CD4-positive, alpha-beta T cell treated with Interleukin-4 for 1 hour (primary cell): Measurements from ENCODE around the gene MYH9.
A peak's percentile ranks its signal among the peaks of the same experiment; 100 is the strongest.
"Not testable (repeated sequence)": the region's sequence is repeated elsewhere in the genome, so short reads cannot be mapped to it uniquely, and the experiment has no call there.

ENCODE experiments used
- DNase-seq, 2 donors: peaks; one replicate each; pipeline ENCODE4 v3.0.0-alpha.2; 2020 to 2022

The MYH9 gene

GRCh38 chr22:36262307-36262706 is 125.5 kb downstream of the MYH9 start:
- not testable (repeated sequence) for DNase-seq

GRCh38 chr22:36261675-36262074 is 126.1 kb downstream of the MYH9 start:
- not testable (repeated sequence) for DNase-seq

- DNase-seq: no peak
These were observed 128.0 kb downstream of the MYH9 start for GRCh38 chr22:36259615-36260300.

GRCh38 chr22:36258701-36259614 is 128.8 kb downstream of the MYH9 start:
- DNase-seq: no peak

GRCh38 chr22:36257948-36258670 is 129.7 kb downstream of the MYH9 start:
- DNase-seq: peak in 1 of 2 donors; percentile 32

GRCh38 chr22:36257308-36257707 is 130.5 kb downstream of the MYH9 start:
- no peak for DNase-seq

GRCh38 chr22:36256478-36256877 is 131.3 kb downstream of the MYH9 start:
- no peak for DNase-seq

- DNase-seq: not testable (repeated sequence)
These were observed 132.2 kb downstream of the MYH9 start for GRCh38 chr22:36255572-36255971.

GRCh38 chr22:36253523-36254490 is 134.0 kb downstream of the MYH9 start:
- no peak for DNase-seq

GRCh38 chr22:36252754-36253522 is 134.8 kb downstream of the MYH9 start, which contains the start of gene APOL1:
TSS of gene APOL1 (plus strand) at chr22:36253133. CDS start at chr22:36254956, 1,823 bp downstream.
- DNase-seq: peak; percentile 60 to 81

- DNase-seq: not testable (repeated sequence)
These were observed 135.7 kb downstream of the MYH9 start for GRCh38 chr22:36251979-36252608.

- not testable (repeated sequence) for DNase-seq
These were observed 137.3 kb downstream of the MYH9 start for GRCh38 chr22:36250292-36250960.

GRCh38 chr22:36249160-36249559 is 138.6 kb downstream of the MYH9 start:
- no peak for DNase-seq

- no peak for DNase-seq
These were observed 139.8 kb downstream of the MYH9 start for GRCh38 chr22:36247955-36248354.

- DNase-seq: no peak
These were observed 141.0 kb downstream of the MYH9 start for GRCh38 chr22:36246718-36247117.

- no peak for DNase-seq
These were observed 141.9 kb downstream of the MYH9 start for GRCh38 chr22:36245805-36246356.

- no peak for DNase-seq
These were observed 143.0 kb downstream of the MYH9 start for GRCh38 chr22:36244522-36245391.

- DNase-seq: no peak
These were observed 143.8 kb downstream of the MYH9 start for GRCh38 chr22:36243986-36244385.
